Measurements from ENCODE around the gene KCNG2. TPM values are rescaled to one million over a fixed set of nuclear protein-coding genes. Genes with fewer than 3 reads are reported as not detected.

KCNG2 gene
- total and polyA plus RNA-seq, 10 of the 15 experiments (the other 5 are each of a cell fraction or from before 2014, with no cell fraction given) = 0.20 to 0.23 TPM; not detected in 8

DNA sequence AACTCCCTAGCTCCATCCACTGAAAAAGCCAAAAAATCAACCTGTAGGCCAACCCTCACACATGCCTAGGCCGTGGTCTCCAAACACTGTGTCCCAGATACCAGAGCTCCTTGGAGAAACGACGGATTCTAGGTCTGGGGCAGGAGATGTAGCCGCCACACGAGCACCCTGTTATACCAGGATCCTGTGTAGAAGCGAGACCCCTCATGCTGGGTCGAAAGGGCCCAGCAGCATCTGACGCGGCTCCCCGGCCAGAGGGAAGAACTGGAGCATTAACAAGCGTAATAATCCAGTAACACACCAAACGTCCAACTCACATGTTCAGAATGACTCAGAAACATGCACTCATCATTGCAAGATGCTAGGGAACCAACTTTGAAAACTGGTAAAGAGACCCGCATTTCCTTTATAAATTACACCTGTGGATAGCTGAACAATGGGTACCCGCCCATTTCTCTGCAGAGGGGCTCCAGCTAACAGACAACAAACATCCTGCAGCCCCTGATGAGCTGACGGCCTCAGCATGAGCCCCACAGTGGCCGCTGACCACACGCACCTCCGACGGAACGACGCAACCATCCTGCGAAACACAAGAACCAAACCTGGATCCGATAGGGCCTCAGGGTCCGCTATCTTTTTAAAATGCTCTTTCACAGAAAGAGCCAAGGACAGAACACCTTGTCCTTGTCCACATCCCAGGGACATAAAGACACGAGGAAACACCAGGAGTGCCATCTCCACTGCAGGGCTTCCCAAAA lies 139.5 kb downstream of the KCNG2 start:
- CTCF ChIA-PET = no interaction called here
- in situ Hi-C loops (cut with MboI) (no loop called here), intact Hi-C loops (cut with micrococcal nuclease; ENCODE audit: unreplicated experiment) (no loop called here)
- Histone ChIP-seq H3K79me2 (ENCODE audit: control insufficient read depth, insufficient read depth, low read length) (no peaks in the 10 kb centered on the region; the same call in none of the 2 replicates), H2AFZ (ENCODE audit: control insufficient read depth, low read depth, low read length) (no peak overlapping the region), H4K20me1 (ENCODE audit: control insufficient read depth, insufficient read depth) (no peaks in the 10 kb centered on the region), H3K27ac (ENCODE audit: control insufficient read depth, insufficient read depth) (no peak overlapping the region), H3K36me3 (ENCODE audit: control insufficient read depth in 2 of 2, insufficient read depth in 2 of 2, low read length in 1 of 2) (peaks cover 9 to 14% of the 10 kb centered on the region in 2 experiments), H3K4me2 (ENCODE audit: control insufficient read depth, insufficient read depth) (no peak overlapping the region), H3K4me1 (ENCODE audit: control insufficient read depth, insufficient read depth, low read length) (no peaks in the 10 kb centered on the region), H3K9ac (ENCODE audit: control insufficient read depth, insufficient read depth, low read length) (no peak overlapping the region), H3K27me3 (replicated peaks in 1 of 2; ENCODE audit: control insufficient read depth in 2 of 2, insufficient read depth in 2 of 2, low read length in 1 of 2) (no peaks in the 10 kb centered on the region), H3K4me3 (no peak overlapping the region), H3K9me3 (replicated peaks; ENCODE audit: control insufficient read depth, insufficient read depth, low read length) (peaks cover 3% of the 10 kb centered on the region; the same call in 2 of the 3 replicates)
- 95% methylated on average over 25 of the region's 25 CpGs for WGBS (ENCODE audit: insufficient coverage, insufficient replicate concordance, low lambda C conversion rate, missing lambda C conversion rate)
- no peak for TF ChIP-seq TARDBP (IDR thresholded peaks at IDR 0.05; ENCODE audit: borderline replicate concordance)
- no peak for TF ChIP-seq HDGF (IDR thresholded peaks at IDR 0.05)
- no TSS peak for BruUV-seq (replicated peaks)
- SMC1A ChIA-PET (ENCODE audit: uncharacterized antibody, unreplicated experiment) = no interaction called here
- RAD21 ChIA-PET (ENCODE audit: unreplicated experiment) = no interaction called here
- ATAC-seq (no peak), DNase-seq (ENCODE audit: low read depth, low spot score) (no peak), FAIRE-seq (no peak)
- POLR2A ChIA-PET = interaction anchor here (0.6 kb wide), 1 partner anchor 566 kb away, joined by 5 read pairs; no protein-coding TSS in a partner anchor

DNA sequence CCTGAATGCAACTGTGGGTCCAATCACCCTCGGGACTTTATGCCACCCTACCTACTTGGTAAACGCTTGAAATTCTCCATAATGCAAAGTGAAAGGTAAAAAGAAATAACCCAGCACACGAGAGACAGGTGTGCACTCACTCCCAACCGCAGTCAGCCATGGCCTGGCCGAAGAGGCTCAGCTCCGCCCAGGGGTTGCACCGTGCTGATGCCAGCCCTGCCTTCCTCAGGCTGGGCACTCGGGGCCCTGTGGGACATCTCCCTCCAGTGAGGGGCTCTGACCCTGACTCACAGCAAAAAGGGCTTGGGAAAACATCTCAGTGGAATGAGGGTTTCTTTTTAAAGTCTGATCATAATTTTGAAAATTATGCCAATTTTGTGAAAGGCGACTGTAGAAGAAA lies 140.5 kb downstream of the KCNG2 start:
- WGBS (ENCODE audit: insufficient coverage, insufficient replicate concordance, low lambda C conversion rate, missing lambda C conversion rate) = 84% methylated on average over 9 of the region's 9 CpGs
- H3K4me3 ChIP-seq = no peak overlapping the region
- BruUV-seq (replicated peaks) = no TSS peak
- H4K20me1 ChIP-seq (ENCODE audit: control insufficient read depth, insufficient read depth) = no peaks in the 10 kb centered on the region
- H3K9ac ChIP-seq (ENCODE audit: control insufficient read depth, insufficient read depth, low read length) = no peak overlapping the region
- RAD21 ChIA-PET (ENCODE audit: unreplicated experiment) = no interaction called here
- H3K9me3 ChIP-seq (replicated peaks; ENCODE audit: control insufficient read depth, insufficient read depth, low read length) = peaks cover 3% of the 10 kb centered on the region; the same call in 1 of the 3 replicates
- no peak for ATAC-seq
- in situ Hi-C loops (cut with MboI) = no loop called here
- intact Hi-C loops (cut with micrococcal nuclease; ENCODE audit: unreplicated experiment) = no loop called here
- SMC1A ChIA-PET (ENCODE audit: uncharacterized antibody, unreplicated experiment) = no interaction called here
- H3K27ac ChIP-seq (ENCODE audit: control insufficient read depth, insufficient read depth) = no peak overlapping the region
- POLR2A ChIA-PET = no interaction called here
- CTCF ChIA-PET = interaction anchor here (0.6 kb wide), 1 partner anchor 56 kb away, joined by 3 read pairs; no protein-coding TSS in a partner anchor
- H3K4me2 ChIP-seq (ENCODE audit: control insufficient read depth, insufficient read depth) = no peak overlapping the region
- no peak for DNase-seq (ENCODE audit: low read depth, low spot score)
- H3K27me3 ChIP-seq (replicated peaks in 1 of 2; ENCODE audit: control insufficient read depth in 2 of 2, insufficient read depth in 2 of 2, low read length in 1 of 2) = no peaks in the 10 kb centered on the region
- peaks cover 14 to 16% of the 10 kb centered on the region in 2 experiments for H3K36me3 ChIP-seq (ENCODE audit: control insufficient read depth in 2 of 2, insufficient read depth in 2 of 2, low read length in 1 of 2)
- no peak for FAIRE-seq
- H3K79me2 ChIP-seq (ENCODE audit: control insufficient read depth, insufficient read depth, low read length) = no peaks in the 10 kb centered on the region; the same call in none of the 2 replicates
- no peak overlapping the region for H2AFZ ChIP-seq (ENCODE audit: control insufficient read depth, low read depth, low read length)
- no peaks in the 10 kb centered on the region for H3K4me1 ChIP-seq (ENCODE audit: control insufficient read depth, insufficient read depth, low read length)
- TF ChIP-seq PAX5 (IDR thresholded peaks at IDR 0.05; ENCODE audit: borderline replicate concordance, low read depth, low read length) (no peak), SMC3 (IDR thresholded peaks at IDR 0.05; ENCODE audit: borderline replicate concordance, low read length) (no peak), IKZF1 (conservative IDR thresholded peaks at IDR 0.05) (no peak), TCF3 (IDR thresholded peaks at IDR 0.05; ENCODE audit: borderline replicate concordance, insufficient read depth, low read depth, low read length) (no peak), TARDBP (IDR thresholded peaks at IDR 0.05; ENCODE audit: borderline replicate concordance) (no peak), FOXM1 (IDR thresholded peaks at IDR 0.05; ENCODE audit: low read depth, low read length) (no peak), CHD1 (IDR thresholded peaks at IDR 0.05; ENCODE audit: low read depth, low read length) (no peak), GABPA (IDR thresholded peaks at IDR 0.05; ENCODE audit: low read depth) (no peak), SMARCA5 (IDR thresholded peaks at IDR 0.05) (no peak)
- TF ChIP-seq, protein P1, sequence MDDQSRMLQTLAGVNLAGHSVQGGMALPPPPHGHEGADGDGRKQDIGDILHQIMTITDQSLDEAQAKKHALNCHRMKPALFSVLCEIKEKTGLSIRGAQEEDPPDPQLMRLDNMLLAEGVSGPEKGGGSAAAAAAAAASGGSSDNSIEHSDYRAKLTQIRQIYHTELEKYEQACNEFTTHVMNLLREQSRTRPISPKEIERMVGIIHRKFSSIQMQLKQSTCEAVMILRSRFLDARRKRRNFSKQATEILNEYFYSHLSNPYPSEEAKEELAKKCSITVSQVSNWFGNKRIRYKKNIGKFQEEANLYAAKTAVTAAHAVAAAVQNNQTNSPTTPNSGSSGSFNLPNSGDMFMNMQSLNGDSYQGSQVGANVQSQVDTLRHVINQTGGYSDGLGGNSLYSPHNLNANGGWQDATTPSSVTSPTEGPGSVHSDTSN (IDR thresholded peaks at IDR 0.05; ENCODE audit: insufficient replicate concordance, low read depth, low read length) = no peak
- TF ChIP-seq, protein P2, sequence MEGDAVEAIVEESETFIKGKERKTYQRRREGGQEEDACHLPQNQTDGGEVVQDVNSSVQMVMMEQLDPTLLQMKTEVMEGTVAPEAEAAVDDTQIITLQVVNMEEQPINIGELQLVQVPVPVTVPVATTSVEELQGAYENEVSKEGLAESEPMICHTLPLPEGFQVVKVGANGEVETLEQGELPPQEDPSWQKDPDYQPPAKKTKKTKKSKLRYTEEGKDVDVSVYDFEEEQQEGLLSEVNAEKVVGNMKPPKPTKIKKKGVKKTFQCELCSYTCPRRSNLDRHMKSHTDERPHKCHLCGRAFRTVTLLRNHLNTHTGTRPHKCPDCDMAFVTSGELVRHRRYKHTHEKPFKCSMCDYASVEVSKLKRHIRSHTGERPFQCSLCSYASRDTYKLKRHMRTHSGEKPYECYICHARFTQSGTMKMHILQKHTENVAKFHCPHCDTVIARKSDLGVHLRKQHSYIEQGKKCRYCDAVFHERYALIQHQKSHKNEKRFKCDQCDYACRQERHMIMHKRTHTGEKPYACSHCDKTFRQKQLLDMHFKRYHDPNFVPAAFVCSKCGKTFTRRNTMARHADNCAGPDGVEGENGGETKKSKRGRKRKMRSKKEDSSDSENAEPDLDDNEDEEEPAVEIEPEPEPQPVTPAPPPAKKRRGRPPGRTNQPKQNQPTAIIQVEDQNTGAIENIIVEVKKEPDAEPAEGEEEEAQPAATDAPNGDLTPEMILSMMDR (IDR thresholded peaks at IDR 0.05 in 2 of 3, conservative IDR thresholded peaks at IDR 0.05 in 1 of 3; ENCODE audit: control insufficient read depth in 2 of 3, extremely low read depth in 1 of 3, insufficient read depth in 1 of 3, low read depth in 3 of 3, low read length in 3 of 3) = no peak
- TF ChIP-seq, protein P3, sequence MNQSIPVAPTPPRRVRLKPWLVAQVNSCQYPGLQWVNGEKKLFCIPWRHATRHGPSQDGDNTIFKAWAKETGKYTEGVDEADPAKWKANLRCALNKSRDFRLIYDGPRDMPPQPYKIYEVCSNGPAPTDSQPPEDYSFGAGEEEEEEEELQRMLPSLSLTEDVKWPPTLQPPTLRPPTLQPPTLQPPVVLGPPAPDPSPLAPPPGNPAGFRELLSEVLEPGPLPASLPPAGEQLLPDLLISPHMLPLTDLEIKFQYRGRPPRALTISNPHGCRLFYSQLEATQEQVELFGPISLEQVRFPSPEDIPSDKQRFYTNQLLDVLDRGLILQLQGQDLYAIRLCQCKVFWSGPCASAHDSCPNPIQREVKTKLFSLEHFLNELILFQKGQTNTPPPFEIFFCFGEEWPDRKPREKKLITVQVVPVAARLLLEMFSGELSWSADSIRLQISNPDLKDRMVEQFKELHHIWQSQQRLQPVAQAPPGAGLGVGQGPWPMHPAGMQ (IDR thresholded peaks at IDR 0.05; ENCODE audit: borderline replicate concordance) = no peak

All from GM12878 (cell line).